HepG2 (cell line): ENCODE data around the gene LEMD1. TPM values are rescaled to one million over a fixed set of nuclear protein-coding genes. Genes with fewer than 3 reads are reported as not detected.
"Not testable (repeated sequence)": the region's sequence is repeated elsewhere in the genome, so short reads cannot be mapped to it uniquely, and the experiment has no call there.

Experiments used
- ATAC-seq: fragments of 200-7000 bp; cut with Tn5 transposase; 3 replicates; pipeline ENCODE4 v1.9.1; 2020; ENCODE audit warnings: mild to moderate bottlenecking, moderate library complexity
- BruUV-seq: library from RNA; stranded (reverse); fragments of 400-500 nt; replicated peaks from 2 replicates; lab custom pipeline; 2021; lab: Mats Ljungman, UMichigan
- CTCF ChIA-PET: fragments of 300-600 bp; formaldehyde crosslinking; extraction: SDS; loops from one replicate; lab custom pipeline; 2021; ENCODE audit warnings: low total read pairs, inconsistent platforms, low intra/inter-chr PET ratio; lab: Yijun Ruan, JAX
- POLR2A ChIA-PET: fragments of 350-600 bp; sonication (Branson Sonifier 250); formaldehyde crosslinking; loops from one replicate; lab custom pipeline; 2020; ENCODE audit warnings: antibody characterized with exemption, inconsistent platforms; lab: Yijun Ruan, JAX
- DNase-seq: peaks from one replicate; pipeline ENCODE4 v3.0.0-alpha.2; 2015; ENCODE audit warnings: low spot score
- FAIRE-seq: peaks from 3 replicates; lab custom pipeline; 2011; peaks lifted over from hg19 to GRCh38; lab: Jason Lieb, UNC
- H2AFZ ChIP-seq: one replicate; pipeline ENCODE4 v1.6.1; 2011; ENCODE audit warnings: low read length, inconsistent platforms
- H3K27ac ChIP-seq: fragments of 300-600 bp; 3 replicates; pipeline ENCODE4 v1.8.0; 2011; ENCODE audit warnings: mixed run types, mild to moderate bottlenecking, mixed read lengths, low read length, inconsistent platforms; ENCODE audit not compliant: insufficient read depth; ENCODE audit errors: extremely low read length
- H3K27me3 ChIP-seq, 2 experiments: fragments of 200-600 bp in 1 of 2; 2 replicates in 1 of 2; 3 replicates in 1 of 2; pipeline versions ENCODE4 v1.6.0 to v1.8.0; 2011; ENCODE audit warnings: low read length in 2 of 2, mild to moderate bottlenecking in 2 of 2, moderate library complexity in 2 of 2, inconsistent platforms in 1 of 2; ENCODE audit not compliant: insufficient read depth in 2 of 2, control insufficient read depth in 1 of 2
- H3K36me3 ChIP-seq, 2 experiments: fragments of 200-600 bp in 1 of 2; replicated peaks in 1 of 2; 2 replicates in 1 of 2; 3 replicates in 1 of 2; pipeline versions ENCODE4 v1.5.1 to v1.8.0; 2011; ENCODE audit warnings: low read length in 2 of 2, inconsistent platforms in 1 of 2; ENCODE audit not compliant: insufficient read depth in 2 of 2, control insufficient read depth in 1 of 2
- H3K4me1 ChIP-seq: 2 replicates; pipeline ENCODE4 v1.5.1; 2012; ENCODE audit warnings: low read length, inconsistent platforms; ENCODE audit not compliant: insufficient read depth
- H3K4me2 ChIP-seq: 2 replicates; pipeline ENCODE4 v1.6.0; 2011; ENCODE audit warnings: low read depth, low read length, inconsistent platforms
- H3K4me3 ChIP-seq, 3 experiments: fragments of 200-600 bp in 1 of 3; sonication (generic), shearing (Covaris generic) in 1 of 3; replicated peaks in 1 of 3; 2 replicates each; pipeline ENCODE4 v1.5.1; 2011 to 2016; ENCODE audit warnings: low read length in 3 of 3, inconsistent platforms in 2 of 3, low read depth in 2 of 3, mild to moderate bottlenecking in 2 of 3, control low read depth in 1 of 3, mixed read lengths in 1 of 3; ENCODE audit not compliant: insufficient read depth in 1 of 3
- H3K79me2 ChIP-seq: one replicate; pipeline ENCODE4 v1.6.1; 2011; ENCODE audit warnings: low read length, inconsistent platforms; ENCODE audit not compliant: insufficient read depth
- H3K9ac ChIP-seq: 2 replicates; pipeline ENCODE4 v1.6.0; 2011; ENCODE audit warnings: mild to moderate bottlenecking, low read depth, low read length, inconsistent platforms; ENCODE audit not compliant: insufficient read depth
- H3K9me3 ChIP-seq: 2 replicates; pipeline ENCODE4 v1.5.1; 2012; ENCODE audit warnings: mild to moderate bottlenecking, low read length
- H4K20me1 ChIP-seq: 2 replicates; pipeline ENCODE4 v1.6.0; 2011; ENCODE audit warnings: inconsistent platforms, mild to moderate bottlenecking, low read length, moderate library complexity; ENCODE audit not compliant: insufficient read depth
- SOX6 ChIP-seq, 2 experiments: fragments of 450-650 bp in 1 of 2; sonication (generic) in 1 of 2; formaldehyde crosslinking in 1 of 2; IDR thresholded peaks; 2 replicates each; pipeline versions ENCODE4 v1.4.0 to v1.6.1; 2017 to 2020; ENCODE audit warnings: antibody characterized with exemption in 1 of 2, mild to moderate bottlenecking in 1 of 2, missing genetic modification reagents in 1 of 2
- ZNF577 ChIP-seq: sonication (generic); formaldehyde crosslinking; IDR thresholded peaks from 2 replicates; pipeline ENCODE4 v1.4.0; 2020; ENCODE audit warnings: mild to moderate bottlenecking, low read depth, missing genetic modification reagents, borderline replicate concordance
- WGBS: methylation state at CpG from one replicate; pipeline ENCODE4 v1.1.6; 2017; ENCODE audit warnings: low lambda C conversion rate; 5-methylcytosine and 5-hydroxymethylcytosine counted together
- in situ Hi-C: cut with HindIII; loops from 2 replicates; pipeline ENCODE4 v1.10.0; 2017; ENCODE audit warnings: low pct_unique_long_range_greater_than_20kb; ENCODE audit not compliant: extremely low pct_ligation_motif_present
- intact Hi-C: fragments of 100-400 bp; cut with micrococcal nuclease; formaldehyde crosslinking; loops from one replicate; pipeline ENCODE4 v1.10.0; 2022; ENCODE audit not compliant: unreplicated experiment
- polyA plus RNA-seq, 8 experiments: library from polyadenylated mRNA; depleted of rRNA in 3 of 8; stranded (reverse) in 7 of 8; unstranded in 1 of 8; fragments of >200 nt; fragmentation: Illumina TruSeq in 4 of 8; extraction: Trizol in 4 of 8; gene quantifications; 2 replicates each; pipeline versions ENCODE4 v1.2.1 to v1.2.3, GENCODE V29; 2011 to 2016; ENCODE audit warnings: low read depth in 4 of 8, missing spikeins in 1 of 8, mixed read lengths in 1 of 8; ENCODE audit not compliant: insufficient read depth in 1 of 8
- total RNA-seq, 5 experiments: library from RNA; depleted of rRNA; stranded (reverse); fragments of >200 nt; fragmentation: Illumina TruSeq; extraction: Trizol; gene quantifications; 2 replicates each; pipeline ENCODE4 v1.2.3, GENCODE V29; 2016; ENCODE audit warnings: low read depth in 1 of 5

Gene LEMD1
- total and polyA plus RNA-seq, 2 of the 13 experiments (the other 11 are each of a cell fraction or from before 2014, with no cell fraction given), result 1.4 to 2.3 TPM

DNA sequence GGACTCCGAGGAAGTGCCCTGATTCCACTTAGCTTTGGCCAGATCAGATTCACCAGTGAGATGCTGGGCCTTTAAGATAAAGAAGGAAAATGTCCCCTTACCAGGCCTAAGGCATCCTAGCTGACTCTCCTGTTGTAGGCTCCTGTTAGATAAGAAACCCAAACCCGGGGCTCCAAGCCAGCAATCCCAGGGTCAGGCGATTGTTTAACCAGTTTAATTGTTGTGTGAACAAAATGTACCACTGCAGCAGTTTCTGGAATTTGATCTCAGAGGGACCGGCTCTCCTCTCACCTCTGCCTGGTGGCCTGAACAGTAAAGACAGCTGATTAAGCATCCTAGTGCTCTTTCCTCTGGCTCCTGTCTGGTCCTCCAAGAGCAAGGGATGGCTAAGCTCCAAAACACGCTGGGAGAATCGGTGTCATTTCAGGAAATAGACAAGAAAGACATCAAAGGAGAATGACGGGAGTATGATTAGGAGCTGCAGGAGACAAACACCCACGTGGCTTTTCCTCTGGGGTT, 55.9 kb downstream of the LEMD1 start:
- H3K79me2 ChIP-seq, result no peaks in the 10 kb centered on the region
- WGBS, result 7% methylated on average over 7 of the region's 8 CpGs
- peak; percentile 14 for DNase-seq
- no peak overlapping the region for H3K4me2 ChIP-seq
- peak; percentile 62 for ATAC-seq
- ChIA-PET POLR2A (no interaction called here), CTCF (no interaction called here)
- intact Hi-C loops, result no loop called here
- no peak overlapping the region for H2AFZ ChIP-seq
- no peak for FAIRE-seq
- no TSS peak for BruUV-seq
- H3K9ac ChIP-seq, result no peak overlapping the region
- in situ Hi-C loops, result no loop called here
- no peak overlapping the region for H3K4me3 ChIP-seq
- no peak for TF ChIP-seq SOX6 (IDR thresholded peaks at IDR 0.05)
- TF ChIP-seq SOX6 (CRISPR knock-in tag; IDR thresholded peaks at IDR 0.05), result 0 out of 2 replicates have a peak, but pooled peaks have one; percentile 13
- TF ChIP-seq ZNF577, result no peak
- peaks cover 1 to 11% of the 10 kb centered on the region in 2 experiments; a peak in 2 of 5 replicates for H3K27me3 ChIP-seq
- no peaks in the 10 kb centered on the region for H3K36me3 ChIP-seq
- 0 out of 2 replicates have a peak, but pooled peaks cover 8% of the 10 kb centered on the region for H3K4me1 ChIP-seq
- H3K27ac ChIP-seq, result no peak overlapping the region
- H3K9me3 ChIP-seq, result no peaks in the 10 kb centered on the region
- H4K20me1 ChIP-seq, result no peaks in the 10 kb centered on the region

DNA sequence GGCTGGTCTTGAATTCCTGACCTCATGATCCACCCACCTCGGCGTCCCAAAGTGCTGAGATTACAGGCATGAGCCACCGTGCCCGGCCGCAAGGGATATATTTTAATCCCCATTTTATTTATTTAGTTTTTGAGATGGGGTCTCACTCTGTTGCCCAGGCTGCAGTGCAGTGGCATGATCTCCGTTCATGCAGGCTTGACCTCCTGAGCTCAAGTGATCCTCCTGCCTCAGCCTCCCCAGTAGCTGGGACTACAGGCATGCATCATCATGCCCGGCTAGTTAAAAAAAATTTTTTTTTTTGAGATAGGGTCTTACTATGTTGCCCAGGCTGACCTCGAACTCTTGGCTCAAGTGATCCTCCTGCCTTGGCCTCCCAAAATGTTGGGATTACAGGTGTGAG, 56.8 kb downstream of the LEMD1 start:
- H4K20me1 ChIP-seq, H3K4me2 ChIP-seq, POLR2A ChIA-PET, CTCF ChIA-PET, H3K4me1 ChIP-seq, ATAC-seq, DNase-seq, H3K9ac ChIP-seq, H3K9me3 ChIP-seq, H3K4me3 ChIP-seq, intact Hi-C loops, H3K27ac ChIP-seq, BruUV-seq, H3K79me2 ChIP-seq, FAIRE-seq, H3K36me3 ChIP-seq, H2AFZ ChIP-seq, in situ Hi-C loops: not testable (repeated sequence)
- WGBS, result 43% methylated on average over 8 of the region's 8 CpGs
- peaks cover 1 to 18% of the 10 kb centered on the region in 2 experiments; a peak in 3 of 5 replicates for H3K27me3 ChIP-seq
